GM10847 (cell line): ENCODE results near the gene CCL11.

Experiments used
- POLR2A ChIP-seq: IDR thresholded peaks from 2 replicates; pipeline ENCODE4 v1.6.1; 2011; ENCODE audit not compliant: insufficient read length; ENCODE audit errors: extremely low read depth

The CCL11 gene

GRCh38 chr17:34283571-34283970, 2.0 kb upstream of the CCL11 start:
- TF ChIP-seq POLR2A, result no peak

GRCh38 chr17:34287875-34288274, 2.3 kb downstream of the CCL11 start:
- no peak for TF ChIP-seq POLR2A

- no peak for TF ChIP-seq POLR2A
Measured at GRCh38 chr17:34290586-34290985, 5.0 kb downstream of the CCL11 start.

- TF ChIP-seq POLR2A, result no peak
Measured at GRCh38 chr17:34291721-34292348, 6.3 kb downstream of the CCL11 start.

- TF ChIP-seq POLR2A, result no peak
Measured at GRCh38 chr17:34299027-34299426, 13.5 kb downstream of the CCL11 start.

GRCh38 chr17:34299956-34300577, 14.5 kb downstream of the CCL11 start:
- no peak for TF ChIP-seq POLR2A

GRCh38 chr17:34300652-34301370, 15.3 kb downstream of the CCL11 start:
- no peak for TF ChIP-seq POLR2A

GRCh38 chr17:34301986-34302385, 16.4 kb downstream of the CCL11 start:
- no peak for TF ChIP-seq POLR2A

GRCh38 chr17:34302636-34303035, 17.1 kb downstream of the CCL11 start:
- no peak for TF ChIP-seq POLR2A

- TF ChIP-seq POLR2A, result no peak
Measured at GRCh38 chr17:34303606-34304005, 18.1 kb downstream of the CCL11 start.

GRCh38 chr17:34305061-34305460, 19.5 kb downstream of the CCL11 start:
- no peak for TF ChIP-seq POLR2A

GRCh38 chr17:34305606-34306005, 20.1 kb downstream of the CCL11 start:
- TF ChIP-seq POLR2A, result no peak

GRCh38 chr17:34306466-34306865, 20.9 kb downstream of the CCL11 start:
- TF ChIP-seq POLR2A, result no peak

GRCh38 chr17:34307110-34307509, 21.6 kb downstream of the CCL11 start:
- no peak for TF ChIP-seq POLR2A

- no peak for TF ChIP-seq POLR2A
Measured at GRCh38 chr17:34308371-34308770, 22.8 kb downstream of the CCL11 start.

GRCh38 chr17:34311291-34311690, 25.7 kb downstream of the CCL11 start:
- TF ChIP-seq POLR2A, result no peak

GRCh38 chr17:34312080-34312479, 26.5 kb downstream of the CCL11 start:
- TF ChIP-seq POLR2A, result no peak

- TF ChIP-seq POLR2A, result no peak
Measured at GRCh38 chr17:34313164-34313563, 27.6 kb downstream of the CCL11 start.
